KOPT-K1 (cell line): Measurements from ENCODE around the gene ARHGEF12.

ENCODE experiments used
- H3K27ac ChIP-seq: fragments of 200-600 bp; sonication (generic); 2 replicates; pipeline ENCODE4 v1.5.1; 2016; ENCODE audit warnings: antibody characterized with exemption, mild to moderate bottlenecking, low read depth, low read length; ENCODE audit not compliant: poor library complexity, severe bottlenecking
- H3K36me3 ChIP-seq: fragments of 200-600 bp; sonication (generic); 2 replicates; pipeline ENCODE4 v1.5.1; 2017; ENCODE audit warnings: antibody characterized with exemption, mild to moderate bottlenecking, low read length, moderate library complexity; ENCODE audit not compliant: insufficient read depth
- H3K9me3 ChIP-seq: fragments of 200-600 bp; sonication (generic); 2 replicates; pipeline ENCODE4 v1.5.1; 2017; ENCODE audit warnings: antibody characterized with exemption, low read length, mild to moderate bottlenecking; ENCODE audit not compliant: insufficient read depth, poor library complexity, severe bottlenecking

ARHGEF12 gene

GRCh38 chr11:120511820-120512738 is 175.9 kb downstream of the ARHGEF12 start:
- no peak overlapping the region for H3K27ac ChIP-seq
- no peaks in the 10 kb centered on the region for H3K36me3 ChIP-seq
- H3K9me3 ChIP-seq: no peaks in the 10 kb centered on the region

GRCh38 chr11:120512739-120513435 is 176.7 kb downstream of the ARHGEF12 start:
- no peaks in the 10 kb centered on the region for H3K9me3 ChIP-seq
- H3K36me3 ChIP-seq: no peaks in the 10 kb centered on the region
- H3K27ac ChIP-seq: no peak overlapping the region

DNA sequence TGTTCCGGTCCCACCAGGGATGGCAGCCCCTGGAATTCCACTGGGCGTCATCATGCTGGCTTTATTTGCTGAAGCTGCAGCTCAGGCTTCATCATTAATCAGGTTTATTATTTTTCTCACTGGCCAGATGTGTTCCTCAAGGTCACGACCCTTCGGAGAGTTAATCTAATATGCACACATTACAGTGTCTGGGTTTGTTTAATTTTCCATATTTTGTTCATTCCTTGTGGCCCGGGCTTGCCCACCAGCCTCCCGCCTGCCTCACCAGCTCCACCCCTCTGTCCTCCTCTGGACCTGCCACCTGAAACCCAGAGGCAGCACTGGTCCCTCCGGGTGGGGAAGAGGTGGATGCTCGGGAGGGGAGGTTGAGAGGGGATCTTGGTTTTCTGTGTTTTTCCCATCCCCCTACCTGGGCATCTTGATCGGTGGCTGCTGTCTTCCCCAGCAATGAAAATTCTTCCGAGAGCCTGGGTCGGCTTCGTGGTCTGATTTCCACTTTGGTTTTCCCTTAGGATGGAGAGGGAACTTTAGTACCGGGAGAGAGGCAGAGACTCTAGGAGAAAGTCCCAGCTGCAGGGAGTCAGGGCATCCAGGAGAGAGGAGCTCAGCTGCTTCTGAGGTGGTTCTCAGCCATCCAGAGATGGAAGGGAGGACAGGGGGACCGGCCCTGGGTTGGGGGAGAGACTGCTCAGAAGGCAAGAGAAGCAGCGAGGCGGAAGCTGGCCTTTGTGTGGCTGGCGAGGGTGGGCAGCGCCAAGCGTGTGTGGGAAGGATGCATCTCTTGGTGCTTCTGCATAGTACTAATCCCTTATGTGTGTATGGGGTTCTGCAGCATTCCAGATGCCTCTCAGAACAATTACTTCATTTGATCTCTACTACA is 177.5 kb downstream of the ARHGEF12 start:
- no peaks in the 10 kb centered on the region for H3K9me3 ChIP-seq
- H3K36me3 ChIP-seq: no peaks in the 10 kb centered on the region
- no peak overlapping the region for H3K27ac ChIP-seq

DNA sequence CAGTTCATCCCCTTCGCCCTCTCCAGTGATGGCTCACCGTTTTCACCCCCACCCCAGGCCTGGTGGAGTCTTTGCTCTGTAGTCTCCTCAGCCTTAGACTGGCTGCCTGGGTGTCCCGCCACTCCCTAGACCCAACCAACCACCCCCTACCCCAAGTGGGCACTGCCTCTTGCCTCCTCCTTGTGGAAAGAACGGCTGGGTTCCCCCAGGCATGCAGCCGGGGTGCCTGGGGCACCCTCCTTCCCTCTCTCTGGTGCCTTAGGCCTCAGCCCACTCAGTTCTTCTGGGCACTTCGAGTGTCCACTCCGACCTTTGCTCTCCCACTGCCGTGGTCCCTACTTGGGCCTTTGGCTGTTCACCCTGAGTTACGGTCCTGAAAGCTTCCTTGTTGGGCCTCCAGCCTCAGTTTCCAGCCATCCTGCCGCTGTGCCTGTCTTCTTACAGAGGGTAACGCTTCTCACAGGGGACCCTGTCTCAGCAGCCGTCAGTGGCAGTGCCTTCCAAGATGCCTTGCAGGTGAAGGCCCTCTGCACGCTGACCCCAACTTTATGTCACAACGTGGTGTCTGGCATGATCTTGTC is 178.4 kb downstream of the ARHGEF12 start:
- Histone ChIP-seq H3K9me3 (no peaks in the 10 kb centered on the region), H3K27ac (no peak overlapping the region), H3K36me3 (no peaks in the 10 kb centered on the region)

- Histone ChIP-seq H3K27ac (no peak overlapping the region), H3K36me3 (no peaks in the 10 kb centered on the region), H3K9me3 (no peaks in the 10 kb centered on the region)
Observed at GRCh38 chr11:120515186-120515723, 179.0 kb downstream of the ARHGEF12 start.

DNA sequence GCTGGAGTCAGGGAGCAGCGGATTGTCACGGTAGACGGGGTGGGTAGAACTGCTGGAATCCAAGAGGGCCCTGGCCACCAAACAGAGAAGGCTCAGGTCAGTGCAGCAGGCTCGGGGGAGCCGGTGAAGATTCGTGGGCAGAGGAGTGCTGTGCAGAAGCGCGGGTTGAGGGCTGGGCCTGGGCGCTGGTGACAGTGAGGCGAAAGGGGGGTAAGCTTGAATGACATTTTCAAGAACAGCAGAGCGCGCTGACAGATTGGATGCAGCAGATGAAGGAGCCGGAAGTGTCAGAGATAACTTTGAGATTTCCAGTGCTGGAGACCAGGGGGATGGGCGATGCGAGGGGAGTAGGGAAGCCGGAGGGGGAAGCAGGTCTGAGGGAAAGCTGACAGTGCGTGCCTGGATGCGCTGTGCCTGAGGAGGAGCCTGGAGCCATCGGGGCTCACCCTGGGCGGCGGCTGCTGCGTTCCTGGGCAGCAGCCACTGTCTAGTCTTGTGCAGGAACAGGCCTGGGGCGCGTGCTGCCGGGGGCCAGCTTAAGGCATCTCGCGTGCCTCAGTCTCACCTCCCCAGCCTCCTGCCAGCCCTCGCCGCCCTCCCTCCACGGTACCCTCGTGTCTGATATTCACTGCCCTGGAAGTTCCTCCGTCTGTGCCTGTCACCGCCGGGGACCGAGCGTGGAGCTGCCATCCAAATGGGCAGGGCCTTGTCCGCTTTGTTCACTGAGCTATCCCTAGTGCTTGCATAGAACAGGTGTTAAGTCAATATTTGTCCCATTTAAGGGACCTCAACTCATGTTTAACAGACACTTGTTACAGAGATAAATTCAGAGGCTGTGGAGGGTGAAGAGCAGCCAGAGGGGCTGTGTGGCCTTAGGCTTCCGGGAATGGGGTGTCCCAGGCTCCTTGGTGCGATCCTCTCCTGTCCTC is 180.5 kb downstream of the ARHGEF12 start:
- Histone ChIP-seq H3K36me3 (no peaks in the 10 kb centered on the region), H3K9me3 (no peaks in the 10 kb centered on the region), H3K27ac (no peak overlapping the region)

DNA sequence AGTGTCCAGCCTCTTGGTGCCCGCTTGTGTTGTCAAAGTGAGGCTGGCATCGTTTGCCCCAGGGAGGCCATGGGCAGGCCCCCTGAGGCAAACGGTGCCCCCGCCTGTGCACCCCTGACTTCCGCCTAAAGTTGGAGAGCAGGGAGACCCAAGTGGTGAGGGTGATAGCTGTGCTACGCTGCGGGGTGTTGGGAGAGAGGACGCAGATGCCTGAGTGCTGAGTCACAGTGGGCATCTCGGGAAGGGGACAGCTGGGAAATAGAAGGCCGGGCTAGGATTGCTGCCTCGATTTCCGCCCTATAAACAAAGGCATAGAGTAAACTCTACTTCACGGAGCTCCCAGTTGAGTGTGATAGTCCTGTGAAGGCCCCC is 181.2 kb downstream of the ARHGEF12 start:
- no peak overlapping the region for H3K27ac ChIP-seq
- no peaks in the 10 kb centered on the region for H3K9me3 ChIP-seq

DNA sequence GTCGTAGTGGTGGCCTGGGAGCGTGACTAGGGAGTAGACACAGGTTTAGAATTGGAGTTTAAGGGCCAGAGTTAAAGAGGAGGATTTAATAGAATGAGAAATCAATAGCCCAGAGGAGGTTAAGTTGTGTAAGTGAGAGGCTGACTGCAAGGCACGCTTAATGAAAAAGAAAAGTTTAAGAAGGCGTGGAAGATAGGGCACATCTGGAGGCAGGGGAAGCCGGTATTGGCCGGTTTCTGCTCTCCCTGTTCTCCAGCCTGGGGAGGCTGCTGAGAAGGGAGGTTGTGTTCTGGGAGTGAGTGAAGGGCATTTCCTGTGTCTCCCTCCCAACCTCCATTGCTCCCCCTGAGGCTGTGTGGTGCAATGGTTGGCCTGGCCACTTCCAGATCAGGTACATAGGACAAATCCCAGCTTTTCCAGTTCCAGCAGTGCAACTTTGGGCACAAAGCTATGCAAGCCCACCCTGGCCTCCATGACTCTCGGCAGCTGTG is 181.6 kb downstream of the ARHGEF12 start:
- Histone ChIP-seq H3K27ac (no peak overlapping the region), H3K36me3 (no peaks in the 10 kb centered on the region), H3K9me3 (no peaks in the 10 kb centered on the region)

More for the DNA sequence above, 181.2 kb downstream of the ARHGEF12 start:
- no peaks in the 10 kb centered on the region for H3K36me3 ChIP-seq

DNA sequence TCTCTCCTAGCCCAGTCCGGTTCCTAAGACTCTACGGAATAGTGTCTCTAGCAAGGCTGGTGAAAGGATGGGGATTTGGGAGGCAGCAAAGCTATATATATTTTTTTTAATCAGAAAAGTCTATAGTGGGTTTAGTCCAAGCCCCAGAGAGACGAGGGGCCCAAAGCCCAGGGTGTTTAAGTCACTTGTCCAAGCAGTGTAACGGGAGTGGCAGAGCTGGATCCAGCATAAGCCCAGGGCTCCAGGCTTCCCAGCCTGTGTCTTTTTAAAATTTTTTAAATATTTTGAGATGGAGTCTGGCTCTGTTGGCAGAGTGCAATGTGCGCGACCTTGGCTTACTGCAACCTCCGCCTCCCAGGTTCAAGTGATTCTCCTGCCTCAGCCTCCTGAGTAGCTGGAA is 182.1 kb downstream of the ARHGEF12 start:
- H3K9me3 ChIP-seq: no peaks in the 10 kb centered on the region
- no peak overlapping the region for H3K27ac ChIP-seq
- no peaks in the 10 kb centered on the region for H3K36me3 ChIP-seq

DNA sequence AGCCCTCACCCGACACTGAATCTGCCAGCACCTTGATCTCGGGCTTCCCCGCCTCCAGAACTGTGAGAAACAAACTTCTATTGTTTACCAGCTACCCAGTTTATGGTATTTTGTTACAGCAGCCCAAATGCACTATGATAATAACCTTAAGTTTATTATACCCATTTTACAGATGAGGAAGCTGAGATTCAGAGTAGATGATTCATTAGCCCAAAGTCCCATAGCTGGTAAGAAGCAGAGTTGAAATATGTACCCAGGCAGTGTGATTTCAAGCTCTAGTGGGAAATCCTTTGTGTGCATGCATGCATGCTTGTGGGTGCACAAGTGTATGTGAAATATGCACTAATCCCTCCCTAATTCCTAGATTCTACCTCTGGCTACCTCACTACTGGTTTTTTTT is 183.3 kb downstream of the ARHGEF12 start:
- no peaks in the 10 kb centered on the region for H3K36me3 ChIP-seq
- no peak overlapping the region for H3K27ac ChIP-seq
- no peaks in the 10 kb centered on the region for H3K9me3 ChIP-seq

DNA sequence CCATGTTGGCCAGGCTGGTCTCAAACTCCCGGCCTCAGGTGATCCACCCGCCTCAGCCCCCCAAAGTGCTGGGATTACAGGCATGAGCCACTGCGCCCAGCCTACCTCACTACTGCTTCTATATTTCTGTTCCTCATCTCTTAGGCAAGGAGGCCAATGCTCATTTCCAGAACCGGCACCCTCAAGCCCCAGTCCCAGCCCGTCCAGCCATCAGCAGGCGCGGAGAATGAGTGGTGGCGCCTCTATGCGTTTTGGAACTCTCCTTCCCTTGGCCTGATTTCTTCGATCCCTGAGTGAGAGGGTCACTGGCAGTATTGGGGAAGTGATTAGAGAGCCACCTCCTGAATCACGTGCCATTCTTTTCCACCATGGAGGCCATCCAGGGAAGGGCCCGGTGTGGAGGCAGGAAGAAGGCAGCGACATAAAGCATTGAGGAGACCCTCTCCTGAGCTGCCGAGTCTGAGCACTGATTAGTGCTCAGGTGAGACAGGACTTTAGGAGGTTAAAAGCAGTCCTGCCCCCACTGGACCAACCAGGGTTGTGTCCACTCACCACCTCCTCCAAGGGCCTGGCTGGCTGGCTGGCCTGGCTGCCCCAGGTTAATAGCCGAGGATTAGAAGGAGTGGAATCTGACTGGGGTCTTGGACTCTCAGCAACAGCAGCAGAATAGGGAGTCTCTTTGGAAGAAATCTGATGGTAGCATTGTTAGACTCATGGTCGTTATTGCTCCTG is 184.0 kb downstream of the ARHGEF12 start:
- H3K9me3 ChIP-seq: no peaks in the 10 kb centered on the region
- H3K36me3 ChIP-seq: no peaks in the 10 kb centered on the region
- no peak overlapping the region for H3K27ac ChIP-seq

GRCh38 chr11:120521176-120521575 is 185.0 kb downstream of the ARHGEF12 start:
- Histone ChIP-seq H3K27ac (no peak overlapping the region), H3K36me3 (no peaks in the 10 kb centered on the region), H3K9me3 (no peaks in the 10 kb centered on the region)

DNA sequence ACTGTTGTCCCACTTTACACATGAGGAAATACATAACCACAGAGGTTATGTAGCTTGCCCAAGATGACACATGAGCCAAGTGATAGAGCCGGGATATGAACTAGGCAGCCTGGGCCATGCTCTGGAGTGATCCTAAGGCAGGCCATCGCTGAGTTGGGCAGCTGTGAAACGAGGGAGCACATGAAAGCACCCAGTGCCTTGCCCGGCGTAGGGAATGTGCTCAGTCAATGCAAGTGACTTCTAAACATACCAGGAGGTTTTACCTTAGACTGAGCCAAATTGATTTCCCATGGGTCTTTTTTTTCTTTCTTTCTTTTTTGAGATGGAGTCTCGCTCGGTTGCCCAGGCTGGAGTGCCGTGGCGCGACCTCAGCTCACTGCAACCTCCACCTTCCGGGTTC is 185.8 kb downstream of the ARHGEF12 start:
- no peak overlapping the region for H3K27ac ChIP-seq
- H3K9me3 ChIP-seq: no peaks in the 10 kb centered on the region
- H3K36me3 ChIP-seq: no peaks in the 10 kb centered on the region
